NT2/D1 (cell line): Measurements from ENCODE around the gene LRCOL1.
"Not testable (repeated sequence)": the region's sequence is repeated elsewhere in the genome, so short reads cannot be mapped to it uniquely, and the experiment has no call there.

Experiments used
- SUZ12 ChIP-seq: IDR thresholded peaks from 2 replicates; pipeline ENCODE4 v1.6.1; 2011; ENCODE audit not compliant: insufficient read length, insufficient read depth; ENCODE audit errors: extremely low read depth
- YY1 ChIP-seq: IDR thresholded peaks from 2 replicates; pipeline ENCODE4 v1.6.1; 2011; ENCODE audit not compliant: insufficient read length, insufficient read depth
- ZNF274 ChIP-seq: IDR thresholded peaks from 2 replicates; pipeline ENCODE4 v1.6.1; 2011; ENCODE audit warnings: mild to moderate bottlenecking, low read depth, low read length

DNA sequence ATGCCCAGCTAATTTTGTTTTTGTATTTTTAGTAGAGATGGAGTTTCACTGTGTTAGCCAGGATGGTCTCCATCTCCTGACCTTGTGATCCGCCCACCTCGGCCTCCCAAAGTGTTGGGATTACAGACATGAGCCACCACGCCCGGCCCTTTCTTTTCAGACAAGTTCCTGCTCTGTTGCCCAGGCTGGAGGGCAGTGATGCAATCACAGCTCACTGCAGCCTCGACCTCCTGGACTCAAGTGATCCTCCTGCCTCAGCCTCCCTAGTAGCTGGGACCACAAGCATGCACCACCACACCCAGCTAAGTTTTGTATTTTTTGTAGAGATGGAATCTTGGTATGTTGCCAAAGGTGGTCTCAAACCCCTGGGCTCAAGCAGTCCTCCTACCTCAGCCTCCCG is 10.9 kb downstream of the LRCOL1 start:
- TF ChIP-seq YY1, ZNF274, SUZ12: not testable (repeated sequence)
